NCI-H2196 treated with DMSO at 0.1 percent for 48 hours (cell line): ENCODE measurements around the gene SDHB.

Experiments used
- DNase-seq: peaks from one replicate; lab custom pipeline; 2025; ENCODE audit not compliant: unreplicated experiment; lab: John Stamatoyannopoulos, UW

Gene SDHB

GRCh38 chr1:17013491-17014320 is 40.1 kb downstream of the SDHB start:
- no peak for DNase-seq

GRCh38 chr1:17012775-17013490 is 40.9 kb downstream of the SDHB start:
- DNase-seq = no peak

- DNase-seq = peak; percentile 71
Measured at GRCh38 chr1:17011439-17012307, 42.2 kb downstream of the SDHB start, which contains the start of gene ATP13A2. Gene ATP13A2 (minus strand): TSS chr1:17011928. CDS start chr1:17011738, 190 bp downstream.

GRCh38 chr1:17011092-17011438 is 42.8 kb downstream of the SDHB start:
- DNase-seq = no peak

- DNase-seq = no peak
Measured at GRCh38 chr1:17009706-17010105, 44.1 kb downstream of the SDHB start.

GRCh38 chr1:17008208-17008855 is 45.5 kb downstream of the SDHB start:
- no peak for DNase-seq

- DNase-seq = no peak
Measured at GRCh38 chr1:17007121-17007520, 46.7 kb downstream of the SDHB start.

- no peak for DNase-seq
Measured at GRCh38 chr1:17005365-17005740, 48.5 kb downstream of the SDHB start.

GRCh38 chr1:17004466-17005364 is 49.1 kb downstream of the SDHB start:
- DNase-seq = no peak

GRCh38 chr1:17002524-17002902 is 51.3 kb downstream of the SDHB start:
- no peak for DNase-seq

- DNase-seq = no peak
Measured at GRCh38 chr1:17001760-17002523, 51.9 kb downstream of the SDHB start.

- no peak for DNase-seq
Measured at GRCh38 chr1:16999863-17000262, 54.0 kb downstream of the SDHB start.

GRCh38 chr1:16998589-16998988 is 55.2 kb downstream of the SDHB start:
- no peak for DNase-seq

- no peak for DNase-seq
Measured at GRCh38 chr1:16996845-16997244, 57.0 kb downstream of the SDHB start.

- no peak for DNase-seq
Measured at GRCh38 chr1:16993521-16994038, 60.3 kb downstream of the SDHB start.

- DNase-seq = no peak
Measured at GRCh38 chr1:16992675-16993074, 61.2 kb downstream of the SDHB start.

- DNase-seq = no peak
Measured at GRCh38 chr1:16992102-16992501, 61.7 kb downstream of the SDHB start.

GRCh38 chr1:16991571-16991970 is 62.3 kb downstream of the SDHB start:
- no peak for DNase-seq
